ENCODE measurements around the gene PARP6. TPM values are rescaled to one million over a fixed set of nuclear protein-coding genes. Genes with fewer than 3 reads are reported as not detected.

PARP6 gene, protein sequence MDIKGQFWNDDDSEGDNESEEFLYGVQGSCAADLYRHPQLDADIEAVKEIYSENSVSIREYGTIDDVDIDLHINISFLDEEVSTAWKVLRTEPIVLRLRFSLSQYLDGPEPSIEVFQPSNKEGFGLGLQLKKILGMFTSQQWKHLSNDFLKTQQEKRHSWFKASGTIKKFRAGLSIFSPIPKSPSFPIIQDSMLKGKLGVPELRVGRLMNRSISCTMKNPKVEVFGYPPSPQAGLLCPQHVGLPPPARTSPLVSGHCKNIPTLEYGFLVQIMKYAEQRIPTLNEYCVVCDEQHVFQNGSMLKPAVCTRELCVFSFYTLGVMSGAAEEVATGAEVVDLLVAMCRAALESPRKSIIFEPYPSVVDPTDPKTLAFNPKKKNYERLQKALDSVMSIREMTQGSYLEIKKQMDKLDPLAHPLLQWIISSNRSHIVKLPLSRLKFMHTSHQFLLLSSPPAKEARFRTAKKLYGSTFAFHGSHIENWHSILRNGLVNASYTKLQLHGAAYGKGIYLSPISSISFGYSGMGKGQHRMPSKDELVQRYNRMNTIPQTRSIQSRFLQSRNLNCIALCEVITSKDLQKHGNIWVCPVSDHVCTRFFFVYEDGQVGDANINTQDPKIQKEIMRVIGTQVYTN
- 71.6 TPM for total RNA-seq

DNA sequence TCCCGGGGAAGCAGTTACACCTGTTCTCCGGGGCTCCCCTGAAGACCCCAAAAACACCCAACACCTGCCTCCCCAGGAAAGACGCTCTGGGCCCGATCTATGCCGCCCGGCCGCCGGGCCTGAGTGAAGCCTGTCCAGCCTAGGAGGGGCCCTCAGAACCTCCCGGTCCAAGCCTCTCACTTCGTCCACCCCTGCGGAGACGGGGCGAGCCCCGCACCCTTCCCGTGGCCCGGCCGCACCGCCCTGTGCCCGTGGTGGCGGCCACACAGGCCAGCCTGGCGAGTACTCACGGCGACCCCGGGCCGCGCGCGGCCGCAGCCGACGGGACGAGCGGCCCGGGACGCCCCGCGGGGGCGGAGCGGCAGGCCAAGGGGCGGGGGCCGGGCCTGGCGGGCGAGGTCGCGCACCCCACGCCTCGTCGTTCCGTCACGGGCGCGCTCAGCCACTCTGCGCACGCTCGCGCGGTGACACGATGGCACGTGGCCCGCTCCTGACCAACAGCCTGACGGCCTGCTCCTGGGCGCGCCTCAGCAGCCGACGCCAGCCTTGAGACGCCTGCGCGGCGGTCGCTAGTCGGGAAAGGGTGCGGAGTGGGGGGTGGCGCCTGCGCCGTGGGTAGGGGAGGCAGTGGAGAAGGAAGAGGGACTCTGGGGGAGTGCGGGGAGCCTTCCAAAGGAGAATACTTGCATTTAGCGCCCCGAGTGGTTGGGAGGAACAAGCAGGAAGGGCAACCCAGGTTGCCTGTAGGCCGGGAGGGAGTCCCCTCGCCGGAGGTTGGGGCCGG is at the start of gene PARP6:
Gene PARP6 (minus strand): TSS at position 342 of the 784 bp plus-strand sequence. CDS start 5,077 bp downstream, outside the sequence.

DNA sequence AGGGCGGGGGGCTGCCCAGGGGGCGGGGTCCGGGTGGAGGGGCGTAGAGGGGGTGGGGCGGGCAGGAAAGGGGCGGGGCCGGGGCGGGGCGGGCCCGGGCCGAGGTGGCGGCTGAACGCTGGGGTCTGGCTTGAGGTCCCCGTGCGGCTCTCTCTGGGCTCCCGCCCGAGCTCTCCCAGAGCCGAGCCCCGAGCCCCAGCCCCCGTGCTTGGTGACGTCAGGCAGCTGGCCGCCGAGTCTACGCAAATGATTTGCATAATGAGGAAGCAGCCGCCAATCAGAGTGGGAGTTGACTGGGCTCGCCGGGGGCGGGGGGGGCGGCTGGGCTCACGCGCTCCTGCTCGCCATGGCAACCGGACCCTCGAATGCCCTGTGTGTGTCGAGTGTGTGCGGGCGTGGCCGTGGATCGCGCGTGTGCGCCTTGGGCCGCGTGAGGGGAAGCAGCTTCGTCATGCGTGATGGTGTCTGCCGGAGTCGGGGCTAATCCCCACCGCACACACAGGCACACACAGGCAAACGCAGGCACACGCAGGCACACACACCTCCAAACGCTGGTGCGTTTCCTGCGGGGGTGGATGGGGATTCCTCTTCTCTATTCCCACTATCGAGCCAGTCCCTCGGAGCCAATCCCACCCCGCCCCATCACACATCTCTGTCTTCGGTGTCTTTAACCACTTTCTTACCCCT is 47.8 kb upstream of the PARP6 start, which contains the start of gene CELF6:
Gene CELF6 (minus strand): TSS at position 173 of the 687 bp plus-strand sequence. CDS start 283 bp downstream, outside the sequence.

DNA sequence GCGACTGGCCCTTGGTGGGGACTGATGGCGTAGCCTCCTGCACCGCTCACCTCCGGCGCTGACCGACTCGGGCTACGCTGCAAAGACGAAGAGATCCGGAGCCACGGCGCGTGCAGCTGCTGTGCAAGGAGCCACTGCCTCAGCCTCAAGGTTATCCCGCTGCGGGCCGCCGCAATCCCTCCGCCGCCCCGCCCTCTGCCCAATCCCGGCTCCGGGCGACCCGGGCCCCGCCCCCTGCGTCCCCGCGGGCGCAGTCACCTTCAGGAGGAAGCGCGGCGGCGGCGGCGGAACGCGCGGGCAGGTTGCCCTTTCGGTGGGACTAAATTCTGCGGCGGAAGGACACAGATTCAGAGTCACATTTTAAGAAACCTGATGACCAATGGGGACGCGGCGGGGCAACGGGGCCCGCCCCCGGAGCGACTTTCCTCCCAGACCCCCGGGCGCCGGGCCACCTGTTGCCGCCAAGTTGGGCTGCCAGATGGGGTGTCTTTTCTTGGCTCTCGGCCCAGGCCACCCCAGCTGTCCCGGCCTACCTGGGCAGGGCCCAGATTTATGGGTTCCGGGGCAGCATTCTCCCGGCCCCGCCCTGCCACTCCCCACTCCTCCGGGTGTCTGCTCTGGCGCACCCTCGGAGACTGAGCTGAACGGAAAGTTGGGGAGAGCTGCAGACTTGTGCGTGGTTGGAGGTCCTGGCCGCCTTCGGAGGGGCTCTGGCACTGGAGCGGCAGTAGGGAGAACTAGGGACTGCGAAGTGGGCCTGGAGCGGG is 41.1 kb downstream of the PARP6 start, which contains the start of gene PKM:
Gene PKM (minus strand): TSS at position 125 of the 767 bp plus-strand sequence. CDS start 12,093 bp downstream, outside the sequence.

DNA sequence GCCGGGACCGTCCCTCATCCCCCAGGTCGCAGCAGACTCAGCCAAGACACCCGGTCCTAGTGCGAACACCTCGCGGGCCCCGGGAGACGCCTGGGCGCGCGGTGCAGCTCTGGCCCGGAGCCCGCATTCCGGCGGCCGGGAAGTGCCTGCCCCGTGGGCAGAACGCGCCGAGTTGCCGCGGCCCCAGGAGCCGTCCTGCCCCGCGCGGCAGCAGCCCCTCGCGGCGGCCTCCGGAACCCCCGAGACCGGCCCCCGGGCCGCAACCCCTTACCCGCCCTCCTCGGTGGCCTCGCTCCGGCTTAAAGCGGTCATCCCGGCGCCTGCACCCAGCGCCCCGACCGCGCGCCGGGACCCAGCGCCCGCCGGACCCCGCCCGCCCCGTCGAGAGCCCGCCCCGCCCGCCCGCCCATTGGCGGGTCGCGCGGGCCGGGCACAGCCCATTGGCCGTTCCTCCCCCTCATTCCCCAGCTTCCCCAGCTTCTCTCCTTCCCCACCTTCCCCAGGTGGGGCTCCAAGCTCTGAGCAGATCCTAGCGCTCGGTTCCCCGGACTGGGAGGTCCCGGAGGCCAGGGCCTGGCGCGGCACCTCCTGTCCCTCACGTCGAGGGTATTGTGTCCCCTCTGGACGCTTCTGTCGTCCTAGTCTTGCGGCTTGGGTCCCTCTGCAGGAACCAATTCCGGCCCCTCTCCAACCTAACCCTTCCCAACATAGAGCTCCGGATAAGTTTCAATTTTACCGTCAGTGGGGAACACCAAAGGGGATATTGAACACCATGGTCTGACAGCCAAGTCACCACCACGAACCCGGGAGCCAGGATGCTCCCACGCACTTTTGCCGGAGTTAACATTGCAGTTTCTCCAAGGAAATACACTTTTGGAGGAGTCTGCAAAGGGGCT is 74.6 kb downstream of the PARP6 start, which contains the start of gene GRAMD2A:
Gene GRAMD2A (minus strand): TSS at position 328 of the 896 bp plus-strand sequence.

Other genes with a start within 250 kb of the PARP6 start
- 120 TPM for gene MYO9A, start 154.4 kb downstream of the PARP6 start, total RNA-seq
- gene SENP8, start 154.2 kb downstream of the PARP6 start, total RNA-seq, result 4.8 TPM
- gene GRAMD2A, start 74.8 kb downstream of the PARP6 start, total RNA-seq, result 0.66 TPM
- gene PKM, start 41.4 kb downstream of the PARP6 start, total RNA-seq, result 884 TPM
- gene CELF6, start 47.6 kb upstream of the PARP6 start, total RNA-seq, result 23.9 TPM
- gene HEXA, start 103.5 kb upstream of the PARP6 start, total RNA-seq, result 81.9 TPM
- not detected for gene TMEM202, start 125.8 kb upstream of the PARP6 start, total RNA-seq
- gene ARIH1, start 201.8 kb upstream of the PARP6 start, total RNA-seq, result 80.1 TPM

All from camera-type eye (tissue), 1 donor.